HepG2 (cell line): ENCODE data around the gene CTNNA1. TPM values are rescaled to one million over a fixed set of nuclear protein-coding genes. Genes with fewer than 3 reads are reported as not detected.

Experiments
- ATAC-seq: fragments of 200-7000 bp; cut with Tn5 transposase; 3 replicates; pipeline ENCODE4 v1.9.1; 2020; ENCODE audit warnings: mild to moderate bottlenecking, moderate library complexity
- BruUV-seq: library from RNA; stranded (reverse); fragments of 400-500 nt; replicated peaks from 2 replicates; lab custom pipeline; 2021; lab: Mats Ljungman, UMichigan
- CTCF ChIA-PET: fragments of 300-600 bp; formaldehyde crosslinking; extraction: SDS; loops from one replicate; lab custom pipeline; 2021; ENCODE audit warnings: low total read pairs, inconsistent platforms, low intra/inter-chr PET ratio; lab: Yijun Ruan, JAX
- POLR2A ChIA-PET: fragments of 350-600 bp; sonication (Branson Sonifier 250); formaldehyde crosslinking; loops from one replicate; lab custom pipeline; 2020; ENCODE audit warnings: antibody characterized with exemption, inconsistent platforms; lab: Yijun Ruan, JAX
- DNase-seq: peaks from one replicate; pipeline ENCODE4 v3.0.0-alpha.2; 2015; ENCODE audit warnings: low spot score
- FAIRE-seq: peaks from 3 replicates; lab custom pipeline; 2011; peaks lifted over from hg19 to GRCh38; lab: Jason Lieb, UNC
- H2AFZ ChIP-seq: one replicate; pipeline ENCODE4 v1.6.1; 2011; ENCODE audit warnings: low read length, inconsistent platforms
- H3K27ac ChIP-seq: fragments of 300-600 bp; 3 replicates; pipeline ENCODE4 v1.8.0; 2011; ENCODE audit warnings: mixed run types, mild to moderate bottlenecking, mixed read lengths, low read length, inconsistent platforms; ENCODE audit not compliant: insufficient read depth; ENCODE audit errors: extremely low read length
- H3K27me3 ChIP-seq, 2 experiments: fragments of 200-600 bp in 1 of 2; 2 replicates in 1 of 2; 3 replicates in 1 of 2; pipeline versions ENCODE4 v1.6.0 to v1.8.0; 2011; ENCODE audit warnings: low read length in 2 of 2, mild to moderate bottlenecking in 2 of 2, moderate library complexity in 2 of 2, inconsistent platforms in 1 of 2; ENCODE audit not compliant: insufficient read depth in 2 of 2, control insufficient read depth in 1 of 2
- H3K36me3 ChIP-seq, 2 experiments: fragments of 200-600 bp in 1 of 2; replicated peaks in 1 of 2; 2 replicates in 1 of 2; 3 replicates in 1 of 2; pipeline versions ENCODE4 v1.5.1 to v1.8.0; 2011; ENCODE audit warnings: low read length in 2 of 2, inconsistent platforms in 1 of 2; ENCODE audit not compliant: insufficient read depth in 2 of 2, control insufficient read depth in 1 of 2
- H3K4me1 ChIP-seq: 2 replicates; pipeline ENCODE4 v1.5.1; 2012; ENCODE audit warnings: low read length, inconsistent platforms; ENCODE audit not compliant: insufficient read depth
- H3K4me2 ChIP-seq: 2 replicates; pipeline ENCODE4 v1.6.0; 2011; ENCODE audit warnings: low read depth, low read length, inconsistent platforms
- H3K4me3 ChIP-seq, 3 experiments: fragments of 200-600 bp in 1 of 3; sonication (generic), shearing (Covaris generic) in 1 of 3; replicated peaks in 1 of 3; 2 replicates each; pipeline ENCODE4 v1.5.1; 2011 to 2016; ENCODE audit warnings: low read length in 3 of 3, inconsistent platforms in 2 of 3, low read depth in 2 of 3, mild to moderate bottlenecking in 2 of 3, control low read depth in 1 of 3, mixed read lengths in 1 of 3; ENCODE audit not compliant: insufficient read depth in 1 of 3
- H3K79me2 ChIP-seq: one replicate; pipeline ENCODE4 v1.6.1; 2011; ENCODE audit warnings: low read length, inconsistent platforms; ENCODE audit not compliant: insufficient read depth
- H3K9ac ChIP-seq: 2 replicates; pipeline ENCODE4 v1.6.0; 2011; ENCODE audit warnings: mild to moderate bottlenecking, low read depth, low read length, inconsistent platforms; ENCODE audit not compliant: insufficient read depth
- H3K9me3 ChIP-seq: 2 replicates; pipeline ENCODE4 v1.5.1; 2012; ENCODE audit warnings: mild to moderate bottlenecking, low read length
- H4K20me1 ChIP-seq: 2 replicates; pipeline ENCODE4 v1.6.0; 2011; ENCODE audit warnings: inconsistent platforms, mild to moderate bottlenecking, low read length, moderate library complexity; ENCODE audit not compliant: insufficient read depth
- CBX2 ChIP-seq, 2 experiments: fragments of 200-600 bp in 1 of 2; sonication (generic); formaldehyde crosslinking in 1 of 2; IDR thresholded peaks; 2 replicates each; pipeline versions ENCODE4 v1.7.0 to v1.8.1; 2018 to 2022; ENCODE audit warnings: low read depth in 2 of 2, low read length in 1 of 2, mild to moderate bottlenecking in 1 of 2, missing genetic modification reagents in 1 of 2
- CEBPB ChIP-seq: IDR thresholded peaks from 2 replicates; pipeline ENCODE4 v1.6.1; 2011; ENCODE audit warnings: low read depth, low read length, improper control_type of control experiment, borderline replicate concordance
- ELF1 ChIP-seq: sonication (generic); formaldehyde crosslinking; IDR thresholded peaks from 2 replicates; pipeline ENCODE4 v1.4.0; 2020; ENCODE audit warnings: missing genetic modification reagents
- FOXK2 ChIP-seq: fragments of 450-650 bp; IDR thresholded peaks from 2 replicates; pipeline ENCODE4 v1.6.1; 2016
- GATAD1 ChIP-seq: IDR thresholded peaks from 2 replicates; pipeline ENCODE4 v1.6.1; 2016; ENCODE audit warnings: missing genetic modification reagents, missing compliant biosample characterization
- KDM3A ChIP-seq: IDR thresholded peaks from 2 replicates; pipeline ENCODE4 v1.6.1; 2018; ENCODE audit warnings: low read depth, missing compliant biosample characterization
- PHF8 ChIP-seq: sonication (generic); formaldehyde crosslinking; IDR thresholded peaks from 2 replicates; pipeline ENCODE4 v1.5.0; 2020; ENCODE audit warnings: missing genetic modification reagents
- SMARCE1 ChIP-seq: fragments of 450-650 bp; IDR thresholded peaks from 2 replicates; pipeline ENCODE4 v1.6.1; 2017; ENCODE audit warnings: borderline replicate concordance
- TAF15 ChIP-seq: fragments of 200-400 bp; formaldehyde crosslinking; IDR thresholded peaks from one replicate; pipeline ENCODE4 v1.6.1; 2018; ENCODE audit warnings: mild to moderate bottlenecking, low read depth, low read length; ENCODE audit not compliant: poor library complexity, severe bottlenecking
- THAP8 ChIP-seq: sonication (generic); formaldehyde crosslinking; IDR thresholded peaks from 2 replicates; pipeline ENCODE4 v1.5.1; 2020; ENCODE audit warnings: missing genetic modification reagents, mild to moderate bottlenecking, borderline replicate concordance
- YY1 ChIP-seq: IDR thresholded peaks from 2 replicates; pipeline ENCODE4 v1.6.1; 2011; ENCODE audit warnings: low read length, low read depth, moderate library complexity, mild to moderate bottlenecking; ENCODE audit not compliant: insufficient read depth, insufficient replicate concordance
- ZNF770 ChIP-seq: sonication (generic); formaldehyde crosslinking; IDR thresholded peaks from 2 replicates; pipeline ENCODE4 v1.5.0; 2020; ENCODE audit warnings: mild to moderate bottlenecking, missing genetic modification reagents
- WGBS: methylation state at CpG from one replicate; pipeline ENCODE4 v1.1.6; 2017; ENCODE audit warnings: low lambda C conversion rate; 5-methylcytosine and 5-hydroxymethylcytosine counted together
- in situ Hi-C: cut with HindIII; loops from 2 replicates; pipeline ENCODE4 v1.10.0; 2017; ENCODE audit warnings: low pct_unique_long_range_greater_than_20kb; ENCODE audit not compliant: extremely low pct_ligation_motif_present
- intact Hi-C: fragments of 100-400 bp; cut with micrococcal nuclease; formaldehyde crosslinking; loops from one replicate; pipeline ENCODE4 v1.10.0; 2022; ENCODE audit not compliant: unreplicated experiment
- polyA plus RNA-seq, 8 experiments: library from polyadenylated mRNA; depleted of rRNA in 3 of 8; stranded (reverse) in 7 of 8; unstranded in 1 of 8; fragments of >200 nt; fragmentation: Illumina TruSeq in 4 of 8; extraction: Trizol in 4 of 8; gene quantifications; 2 replicates each; pipeline versions ENCODE4 v1.2.1 to v1.2.3, GENCODE V29; 2011 to 2016; ENCODE audit warnings: low read depth in 4 of 8, missing spikeins in 1 of 8, mixed read lengths in 1 of 8; ENCODE audit not compliant: insufficient read depth in 1 of 8
- total RNA-seq, 5 experiments: library from RNA; depleted of rRNA; stranded (reverse); fragments of >200 nt; fragmentation: Illumina TruSeq; extraction: Trizol; gene quantifications; 2 replicates each; pipeline ENCODE4 v1.2.3, GENCODE V29; 2016; ENCODE audit warnings: low read depth in 1 of 5

The CTNNA1 gene
- total and polyA plus RNA-seq, 2 of the 13 experiments (the other 11 are each of a cell fraction or from before 2014, with no cell fraction given): 66.8 to 162 TPM

- no peak for TF ChIP-seq SMARCE1
Observed at GRCh38 chr5:138905541-138905940, 152.3 kb downstream of the CTNNA1 start (continued).

GRCh38 chr5:138909734-138910133, 156.5 kb downstream of the CTNNA1 start:
- in situ Hi-C loops: no loop called here
- Histone ChIP-seq H3K36me3 (peaks cover 9 to 63% of the 10 kb centered on the region in 2 experiments), H3K27ac (no peak overlapping the region), H3K4me3 (no peak overlapping the region), H3K79me2 (no peaks in the 10 kb centered on the region), H2AFZ (no peak overlapping the region), H4K20me1 (no peaks in the 10 kb centered on the region), H3K9ac (no peak overlapping the region), H3K4me2 (no peak overlapping the region), H3K9me3 (no peaks in the 10 kb centered on the region), H3K27me3 (no peaks in the 10 kb centered on the region; a peak in 1 of 5 replicates), H3K4me1 (no peaks in the 10 kb centered on the region)
- intact Hi-C loops: no loop called here
- ATAC-seq (no peak), FAIRE-seq (no peak), DNase-seq (no peak)
- POLR2A ChIA-PET: no interaction called here
- no TSS peak for BruUV-seq
- TF ChIP-seq CEBPB: peak; percentile 46
- TF ChIP-seq KDM3A: no peak
- CTCF ChIA-PET: no interaction called here
- 98% methylated on average over 2 of the region's 2 CpGs for WGBS

GRCh38 chr5:138910546-138911185, 157.4 kb downstream of the CTNNA1 start:
- Histone ChIP-seq H3K36me3 (peaks cover 5 to 60% of the 10 kb centered on the region in 2 experiments), H3K27ac (no peak overlapping the region), H4K20me1 (no peaks in the 10 kb centered on the region), H3K4me2 (no peak overlapping the region), H2AFZ (no peak overlapping the region), H3K4me1 (no peaks in the 10 kb centered on the region), H3K79me2 (no peaks in the 10 kb centered on the region), H3K4me3 (no peak overlapping the region), H3K9ac (no peak overlapping the region), H3K27me3 (no peaks in the 10 kb centered on the region; a peak in 1 of 5 replicates), H3K9me3 (no peaks in the 10 kb centered on the region)
- TF ChIP-seq TAF15 (no peak), GATAD1 (CRISPR knock-in tag) (no peak), FOXK2 (no peak), ZNF770 (CRISPR knock-in tag) (no peak), PHF8 (CRISPR knock-in tag) (no peak), CBX2 (IDR thresholded peaks at IDR 0.05; ENCODE audit: low read depth, low read length) (no peak), CBX2 (CRISPR knock-in tag; IDR thresholded peaks at IDR 0.05; ENCODE audit: low read depth) (no peak), ELF1 (CRISPR knock-in tag) (no peak), YY1 (no peak), THAP8 (no peak)
- ChIA-PET POLR2A (no interaction called here), CTCF (no interaction called here)
- no TSS peak for BruUV-seq
- intact Hi-C loops (no loop called here), in situ Hi-C loops (no loop called here)
- ATAC-seq: no peak
- no peak for DNase-seq
- WGBS: 94% methylated on average over 7 of the region's 7 CpGs
- no peak for FAIRE-seq
